Adrenal gland (tissue), 5 donors: ENCODE results near the gene DGKH.

ENCODE experiments used
- CTCF ChIP-seq, 6 experiments: fragments of 450-650 bp in 4 of 6; fragments of 200-600 bp in 2 of 6; sonication (generic) in 1 of 6; IDR thresholded peaks; 1 replicate in 5 of 6; 2 replicates in 1 of 6; pipeline versions ENCODE4 v1.5.1 to v1.8.0; 2016 to 2021; ENCODE audit warnings: antibody characterized with exemption in 6 of 6, mild to moderate bottlenecking in 2 of 6, moderate library complexity in 1 of 6
- POLR2A ChIP-seq, 2 donors: fragments of 450-650 bp; IDR thresholded peaks; one replicate each; pipeline ENCODE4 v1.6.1; 2017; ENCODE audit warnings: antibody characterized with exemption in 2 of 2, mild to moderate bottlenecking in 2 of 2, moderate library complexity in 1 of 2
- donor health status: DM: no; HTN: no; CAD: no.

GRCh38 chr13:42055500-42056085, 7.1 kb downstream of the DGKH start:
- TF ChIP-seq CTCF (IDR thresholded peaks at IDR 0.05) (no peak), POLR2A (IDR thresholded peaks at IDR 0.05) (no peak)
